Measurements from ENCODE around the gene PAX8. TPM values are rescaled to one million over a fixed set of nuclear protein-coding genes. Genes with fewer than 3 reads are reported as not detected.

Gene PAX8
- total and polyA plus RNA-seq, 2 donors (not counting 1 experiment from before 2014, with no cell fraction given): 0.26 to 0.50 TPM

GRCh38 chr2:113211226-113212105 is 67.3 kb downstream of the PAX8 start:
- Histone ChIP-seq H3K27me3 (ENCODE audit: control insufficient read depth, insufficient read depth, low read length) (no peaks in the 10 kb centered on the region), H3K9me3 (ENCODE audit: control insufficient read depth, insufficient read depth, low read depth, low read length) (no peaks in the 10 kb centered on the region), H3K4me2 (ENCODE audit: extremely low read depth, insufficient read depth, low read length) (no peak overlapping the region), H4K20me1 (ENCODE audit: control insufficient read depth, extremely low read depth, insufficient read depth, low read length) (no peaks in the 10 kb centered on the region), H3K79me2 (ENCODE audit: control insufficient read depth, insufficient read depth, low read length) (no peaks in the 10 kb centered on the region), H3K9ac (ENCODE audit: insufficient read depth, low read length) (no peak overlapping the region), H3K4me1 (ENCODE audit: control insufficient read depth, extremely low read depth, insufficient read depth, low read length) (peaks cover 21% of the 10 kb centered on the region), H3K27ac (ENCODE audit: insufficient read depth, low read length) (peak overlapping the region; percentile 11), H2AFZ (ENCODE audit: low read length) (no peak overlapping the region), H3K4me3 (replicated peaks in 1 of 4; ENCODE audit: control extremely low read depth in 1 of 4, insufficient read depth in 1 of 4, low read depth in 3 of 4, low read length in 4 of 4) (no peak overlapping the region), H3K36me3 (ENCODE audit: control insufficient read depth, insufficient read depth, low read length) (no peaks in the 10 kb centered on the region)
- TF ChIP-seq EZH2 (IDR thresholded peaks at IDR 0.05; ENCODE audit: low read length, missing control alignments): no peak
- no peak for TF ChIP-seq CTCF (conservative IDR thresholded peaks at IDR 0.05 in 1 of 2, IDR thresholded peaks at IDR 0.05 in 1 of 2; ENCODE audit: low read depth in 1 of 2, low read length in 2 of 2)
- peak; percentile 87 to 88 for DNase-seq (ENCODE audit: low read depth in 2 of 2)

- Histone ChIP-seq H4K20me1 (ENCODE audit: control insufficient read depth, extremely low read depth, insufficient read depth, low read length) (no peaks in the 10 kb centered on the region), H3K4me3 (replicated peaks in 1 of 4; ENCODE audit: control extremely low read depth in 1 of 4, insufficient read depth in 1 of 4, low read depth in 3 of 4, low read length in 4 of 4) (no peak overlapping the region)
Observed at GRCh38 chr2:113209646-113210171, 69.0 kb downstream of the PAX8 start.

More at GRCh38 chr2:113209646-113210171, 69.0 kb downstream of the PAX8 start:
- H3K27me3 ChIP-seq (ENCODE audit: control insufficient read depth, insufficient read depth, low read length): no peaks in the 10 kb centered on the region
- no peak overlapping the region for H3K9ac ChIP-seq (ENCODE audit: insufficient read depth, low read length)
- H2AFZ ChIP-seq (ENCODE audit: low read length): no peak overlapping the region
- no peak for DNase-seq (ENCODE audit: low read depth in 2 of 2)
- TF ChIP-seq EZH2 (IDR thresholded peaks at IDR 0.05; ENCODE audit: low read length, missing control alignments) (no peak), CTCF (conservative IDR thresholded peaks at IDR 0.05 in 1 of 2, IDR thresholded peaks at IDR 0.05 in 1 of 2; ENCODE audit: low read depth in 1 of 2, low read length in 2 of 2) (no peak)
- H3K4me1 ChIP-seq (ENCODE audit: control insufficient read depth, extremely low read depth, insufficient read depth, low read length): peaks cover 21% of the 10 kb centered on the region
- H3K36me3 ChIP-seq (ENCODE audit: control insufficient read depth, insufficient read depth, low read length): no peaks in the 10 kb centered on the region
- H3K4me2 ChIP-seq (ENCODE audit: extremely low read depth, insufficient read depth, low read length): no peak overlapping the region
- H3K79me2 ChIP-seq (ENCODE audit: control insufficient read depth, insufficient read depth, low read length): no peaks in the 10 kb centered on the region
- no peaks in the 10 kb centered on the region for H3K9me3 ChIP-seq (ENCODE audit: control insufficient read depth, insufficient read depth, low read depth, low read length)
- H3K27ac ChIP-seq (ENCODE audit: insufficient read depth, low read length): no peak overlapping the region
